HepG2 (cell line): ENCODE measurements around the gene WDFY1. TPM values are rescaled to one million over a fixed set of nuclear protein-coding genes. Genes with fewer than 3 reads are reported as not detected.

Source experiments
- DNMT1 ChIP-seq: sonication (generic); formaldehyde crosslinking; IDR thresholded peaks from 2 replicates; pipeline ENCODE4 v1.5.1; 2020; ENCODE audit warnings: mild to moderate bottlenecking, missing genetic modification reagents
- FOXP1 ChIP-seq, 2 experiments: fragments of 450-650 bp in 1 of 2; IDR thresholded peaks; 2 replicates each; pipeline ENCODE4 v1.6.1; 2017 to 2018; ENCODE audit warnings: antibody characterized with exemption in 1 of 2
- PCBP1 ChIP-seq: fragments of 200-400 bp; formaldehyde crosslinking; IDR thresholded peaks from 2 replicates; pipeline ENCODE4 v1.6.1; 2017; ENCODE audit warnings: mild to moderate bottlenecking, low read depth, low read length, borderline replicate concordance
- SMARCE1 ChIP-seq: fragments of 450-650 bp; IDR thresholded peaks from 2 replicates; pipeline ENCODE4 v1.6.1; 2017; ENCODE audit warnings: borderline replicate concordance
- ZFP37 ChIP-seq: sonication (generic); formaldehyde crosslinking; IDR thresholded peaks from 2 replicates; pipeline ENCODE4 v1.4.0; 2020; ENCODE audit warnings: missing genetic modification reagents, borderline replicate concordance
- ZMYM3 ChIP-seq: sonication (generic); formaldehyde crosslinking; IDR thresholded peaks from 2 replicates; pipeline ENCODE4 v1.5.1; 2020; ENCODE audit warnings: mild to moderate bottlenecking, missing genetic modification reagents
- ZNF687 ChIP-seq: sonication (generic); formaldehyde crosslinking; IDR thresholded peaks from 2 replicates; pipeline ENCODE4 v1.5.1; 2020; ENCODE audit warnings: mild to moderate bottlenecking, missing genetic modification reagents, moderate library complexity
- polyA plus RNA-seq, 8 experiments: library from polyadenylated mRNA; depleted of rRNA in 3 of 8; stranded (reverse) in 7 of 8; unstranded in 1 of 8; fragments of >200 nt; fragmentation: Illumina TruSeq in 4 of 8; extraction: Trizol in 4 of 8; gene quantifications; 2 replicates each; pipeline versions ENCODE4 v1.2.1 to v1.2.3, GENCODE V29; 2011 to 2016; ENCODE audit warnings: low read depth in 4 of 8, missing spikeins in 1 of 8, mixed read lengths in 1 of 8; ENCODE audit not compliant: insufficient read depth in 1 of 8
- total RNA-seq, 5 experiments: library from RNA; depleted of rRNA; stranded (reverse); fragments of >200 nt; fragmentation: Illumina TruSeq; extraction: Trizol; gene quantifications; 2 replicates each; pipeline ENCODE4 v1.2.3, GENCODE V29; 2016; ENCODE audit warnings: low read depth in 1 of 5
- TF ChIP-seq, protein P1 (sequence below), 2 experiments: sonication (generic) in 1 of 2; formaldehyde crosslinking in 1 of 2; IDR thresholded peaks; 2 replicates each; pipeline versions ENCODE4 v1.5.1 to v1.6.1; 2011 to 2020; ENCODE audit warnings: borderline replicate concordance in 1 of 2, low read depth in 1 of 2, low read length in 1 of 2, mild to moderate bottlenecking in 1 of 2, missing genetic modification reagents in 1 of 2, moderate library complexity in 1 of 2
- TF ChIP-seq, protein P2 (sequence below): sonication (generic); formaldehyde crosslinking; IDR thresholded peaks from 2 replicates; pipeline ENCODE4 v1.5.1; 2020; ENCODE audit warnings: mild to moderate bottlenecking, missing genetic modification reagents, moderate library complexity
- TF ChIP-seq, protein P3 (sequence below): sonication (generic); formaldehyde crosslinking; IDR thresholded peaks from 2 replicates; pipeline ENCODE4 v1.4.0; 2020; ENCODE audit warnings: mild to moderate bottlenecking, missing genetic modification reagents

The WDFY1 gene
- total and polyA plus RNA-seq, 2 of the 13 experiments (the other 11 are each of a cell fraction or from before 2014, with no cell fraction given) = 77.0 to 78.4 TPM

GRCh38 chr2:223930103-223930976 is 14.8 kb downstream of the WDFY1 start (continued):
- TF ChIP-seq, protein P1, sequence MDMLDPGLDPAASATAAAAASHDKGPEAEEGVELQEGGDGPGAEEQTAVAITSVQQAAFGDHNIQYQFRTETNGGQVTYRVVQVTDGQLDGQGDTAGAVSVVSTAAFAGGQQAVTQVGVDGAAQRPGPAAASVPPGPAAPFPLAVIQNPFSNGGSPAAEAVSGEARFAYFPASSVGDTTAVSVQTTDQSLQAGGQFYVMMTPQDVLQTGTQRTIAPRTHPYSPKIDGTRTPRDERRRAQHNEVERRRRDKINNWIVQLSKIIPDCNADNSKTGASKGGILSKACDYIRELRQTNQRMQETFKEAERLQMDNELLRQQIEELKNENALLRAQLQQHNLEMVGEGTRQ (IDR thresholded peaks at IDR 0.05; ENCODE audit: low read depth, low read length) = peak; percentile 82
- TF ChIP-seq, protein P1 (CRISPR knock-in tag; IDR thresholded peaks at IDR 0.05; ENCODE audit: borderline replicate concordance) = peak; percentile 94; the same call in 1 of the 2 replicates
- TF ChIP-seq ZMYM3 (peak; percentile 90), SMARCE1 (no peak), FOXP1 (IDR thresholded peaks at IDR 0.05) (no peak), FOXP1 (CRISPR knock-in tag; IDR thresholded peaks at IDR 0.05) (peak; percentile 64; the same call in 1 of the 2 replicates), ZFP37 (CRISPR knock-in tag) (no peak), ZNF687 (CRISPR knock-in tag) (peak; percentile 98), PCBP1 (no peak), DNMT1 (CRISPR knock-in tag) (peak; percentile 89)
- TF ChIP-seq, protein P2, sequence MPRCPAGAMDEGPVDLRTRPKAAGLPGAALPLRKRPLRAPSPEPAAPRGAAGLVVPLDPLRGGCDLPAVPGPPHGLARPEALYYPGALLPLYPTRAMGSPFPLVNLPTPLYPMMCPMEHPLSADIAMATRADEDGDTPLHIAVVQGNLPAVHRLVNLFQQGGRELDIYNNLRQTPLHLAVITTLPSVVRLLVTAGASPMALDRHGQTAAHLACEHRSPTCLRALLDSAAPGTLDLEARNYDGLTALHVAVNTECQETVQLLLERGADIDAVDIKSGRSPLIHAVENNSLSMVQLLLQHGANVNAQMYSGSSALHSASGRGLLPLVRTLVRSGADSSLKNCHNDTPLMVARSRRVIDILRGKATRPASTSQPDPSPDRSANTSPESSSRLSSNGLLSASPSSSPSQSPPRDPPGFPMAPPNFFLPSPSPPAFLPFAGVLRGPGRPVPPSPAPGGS (CRISPR knock-in tag) = peak; percentile 62; the same call in 1 of the 2 replicates
- TF ChIP-seq, protein P3, sequence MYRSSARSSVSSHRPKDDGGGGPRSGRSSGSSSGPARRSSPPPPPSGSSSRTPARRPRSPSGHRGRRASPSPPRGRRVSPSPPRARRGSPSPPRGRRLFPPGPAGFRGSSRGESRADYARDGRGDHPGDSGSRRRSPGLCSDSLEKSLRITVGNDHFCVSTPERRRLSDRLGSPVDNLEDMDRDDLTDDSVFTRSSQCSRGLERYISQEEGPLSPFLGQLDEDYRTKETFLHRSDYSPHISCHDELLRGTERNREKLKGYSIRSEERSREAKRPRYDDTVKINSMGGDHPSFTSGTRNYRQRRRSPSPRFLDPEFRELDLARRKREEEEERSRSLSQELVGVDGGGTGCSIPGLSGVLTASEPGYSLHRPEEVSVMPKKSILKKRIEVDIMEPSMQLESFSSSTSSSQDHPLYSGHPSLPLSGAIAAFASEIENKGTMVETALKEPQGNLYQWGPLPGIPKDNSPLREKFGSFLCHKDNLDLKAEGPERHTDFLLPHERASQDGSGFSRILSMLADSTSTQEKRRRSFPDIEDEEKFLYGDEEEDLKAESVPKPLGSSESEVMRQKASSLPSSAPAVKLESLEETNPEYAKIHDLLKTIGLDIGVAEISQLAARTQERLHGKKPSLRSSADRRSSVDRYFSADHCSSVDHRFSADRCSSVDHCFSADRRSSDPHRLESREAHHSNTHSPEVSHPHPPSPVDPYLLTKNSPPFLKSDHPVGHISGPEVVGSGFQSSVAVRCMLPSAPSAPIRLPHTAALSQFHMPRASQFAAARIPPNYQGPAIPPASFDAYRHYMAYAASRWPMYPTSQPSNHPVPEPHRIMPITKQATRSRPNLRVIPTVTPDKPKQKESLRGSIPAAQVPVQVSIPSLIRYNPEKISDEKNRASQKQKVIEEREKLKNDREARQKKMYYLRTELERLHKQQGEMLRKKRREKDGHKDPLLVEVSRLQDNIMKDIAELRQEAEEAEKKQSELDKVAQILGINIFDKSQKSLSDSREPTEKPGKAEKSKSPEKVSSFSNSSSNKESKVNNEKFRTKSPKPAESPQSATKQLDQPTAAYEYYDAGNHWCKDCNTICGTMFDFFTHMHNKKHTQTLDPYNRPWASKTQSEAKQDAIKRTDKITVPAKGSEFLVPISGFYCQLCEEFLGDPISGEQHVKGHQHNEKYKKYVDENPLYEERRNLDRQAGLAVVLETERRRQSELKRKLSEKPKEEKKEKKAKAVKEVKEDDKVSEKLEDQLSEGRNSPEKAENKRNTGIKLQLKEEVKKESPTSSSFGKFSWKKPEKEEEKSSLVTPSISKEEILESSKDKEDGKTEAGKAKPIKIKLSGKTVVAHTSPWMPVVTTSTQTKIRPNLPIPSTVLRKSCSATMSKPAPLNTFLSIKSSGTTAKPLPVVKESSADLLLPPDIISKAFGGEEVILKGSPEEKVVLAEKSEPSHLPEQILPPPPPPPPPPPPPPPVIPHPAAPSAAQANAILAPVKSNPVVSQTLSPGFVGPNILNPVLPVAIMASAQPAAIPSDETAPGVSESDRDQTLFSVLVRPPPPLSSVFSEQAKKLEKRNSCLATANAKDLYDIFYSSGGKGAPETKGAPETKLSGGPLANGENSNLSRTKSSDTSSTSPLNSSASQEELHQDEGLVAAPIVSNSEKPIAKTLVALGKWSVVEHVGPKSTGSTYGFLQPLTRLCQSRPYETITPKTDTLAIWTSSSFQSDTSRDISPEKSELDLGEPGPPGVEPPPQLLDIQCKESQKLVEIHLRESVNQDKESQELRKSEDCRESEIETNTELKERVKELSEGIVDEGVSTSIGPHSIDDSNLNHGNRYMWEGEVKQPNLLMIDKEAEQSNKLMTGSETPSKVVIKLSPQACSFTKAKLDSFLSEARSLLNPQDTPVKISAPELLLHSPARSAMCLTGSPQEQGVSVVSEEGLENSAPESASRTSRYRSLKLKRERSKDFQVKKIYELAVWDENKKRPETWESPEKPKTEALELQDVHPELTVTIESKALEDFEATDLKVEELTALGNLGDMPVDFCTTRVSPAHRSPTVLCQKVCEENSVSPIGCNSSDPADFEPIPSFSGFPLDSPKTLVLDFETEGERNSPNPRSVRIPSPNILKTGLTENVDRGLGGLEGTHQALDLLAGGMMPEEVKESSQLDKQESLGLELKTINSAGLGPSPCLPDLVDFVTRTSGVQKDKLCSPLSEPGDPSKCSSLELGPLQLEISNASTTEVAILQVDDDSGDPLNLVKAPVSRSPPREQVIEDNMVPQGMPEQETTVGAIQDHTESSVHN (CRISPR knock-in tag) = peak; percentile 58
